Stimulated activated CD4-positive, alpha-beta T cell treated with anti-CD3 and anti-CD28 coated beads, Interleukin-1b, Interleukin-23, amount 100 ng/mL, for 48 hours (primary cell): ENCODE measurements around the gene TSPAN1.

Source experiments
- DNase-seq: peaks from one replicate; pipeline ENCODE4 v3.0.0-alpha.2; 2020

TSPAN1 gene

DNA sequence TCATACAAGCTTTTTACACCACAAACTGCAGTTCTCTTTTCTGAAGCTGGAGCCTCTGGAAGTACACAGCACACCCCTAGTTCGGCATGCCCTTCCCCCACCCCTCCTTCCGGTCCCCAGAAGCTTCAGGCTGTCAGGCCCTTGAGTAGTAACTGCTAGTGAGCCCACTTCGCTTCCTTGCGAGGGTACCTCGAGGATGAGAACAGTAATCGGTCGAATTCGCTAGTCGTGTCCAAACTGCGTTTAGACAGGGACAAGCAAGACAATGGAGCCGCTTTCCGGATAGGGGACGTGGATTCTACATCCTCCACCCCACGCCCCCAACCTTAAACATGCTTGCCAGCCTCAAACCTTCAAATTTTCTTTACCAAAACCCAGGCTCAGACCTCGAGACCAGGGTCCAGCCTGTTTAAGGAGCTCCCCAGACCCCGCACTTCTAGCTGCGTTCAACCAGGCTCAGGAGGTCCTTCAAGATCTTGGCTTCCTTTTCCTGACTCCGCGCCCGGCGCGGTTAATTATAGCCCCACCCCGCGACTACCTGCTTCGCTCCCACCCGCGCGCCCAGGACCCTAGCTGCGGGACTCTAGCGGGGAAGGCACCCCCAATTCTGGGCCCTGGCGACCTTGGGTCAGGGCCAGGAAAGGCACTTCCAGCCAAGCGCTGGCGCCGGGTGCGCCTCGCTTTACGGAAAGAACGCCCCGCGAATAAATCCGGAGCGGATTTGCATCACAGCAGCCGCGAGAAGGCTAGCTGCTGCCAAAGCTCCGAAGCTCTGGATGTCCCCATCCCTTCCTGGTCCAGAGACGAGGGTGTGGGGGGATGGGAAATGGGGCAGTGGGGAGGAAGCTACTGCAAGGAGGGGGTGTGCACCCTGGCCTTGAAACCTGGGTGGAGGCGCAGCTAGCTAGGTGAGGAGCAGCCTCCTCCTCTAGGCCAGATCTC is 8.1 kb upstream of the TSPAN1 start:
- DNase-seq = peak; percentile 26

DNA sequence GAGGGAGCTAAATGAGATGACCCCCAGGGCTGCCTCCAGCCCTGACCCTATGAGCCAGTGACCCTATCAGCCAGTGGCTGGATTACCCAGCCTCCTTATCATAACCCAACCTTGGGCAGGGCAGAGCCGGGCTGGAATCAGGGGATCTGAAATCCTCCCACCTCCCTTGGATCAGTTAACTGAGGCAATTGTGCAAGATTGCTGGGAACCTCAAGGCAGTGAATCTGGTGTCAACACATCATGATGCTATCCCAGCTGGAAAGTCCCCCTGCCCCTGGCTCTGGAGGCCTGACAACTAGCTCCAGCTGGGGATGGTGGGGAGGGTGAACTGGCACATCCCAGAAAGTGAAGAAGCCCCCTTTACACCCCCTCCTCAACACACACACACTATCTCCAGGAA is 6.4 kb upstream of the TSPAN1 start:
- DNase-seq = no peak

DNA sequence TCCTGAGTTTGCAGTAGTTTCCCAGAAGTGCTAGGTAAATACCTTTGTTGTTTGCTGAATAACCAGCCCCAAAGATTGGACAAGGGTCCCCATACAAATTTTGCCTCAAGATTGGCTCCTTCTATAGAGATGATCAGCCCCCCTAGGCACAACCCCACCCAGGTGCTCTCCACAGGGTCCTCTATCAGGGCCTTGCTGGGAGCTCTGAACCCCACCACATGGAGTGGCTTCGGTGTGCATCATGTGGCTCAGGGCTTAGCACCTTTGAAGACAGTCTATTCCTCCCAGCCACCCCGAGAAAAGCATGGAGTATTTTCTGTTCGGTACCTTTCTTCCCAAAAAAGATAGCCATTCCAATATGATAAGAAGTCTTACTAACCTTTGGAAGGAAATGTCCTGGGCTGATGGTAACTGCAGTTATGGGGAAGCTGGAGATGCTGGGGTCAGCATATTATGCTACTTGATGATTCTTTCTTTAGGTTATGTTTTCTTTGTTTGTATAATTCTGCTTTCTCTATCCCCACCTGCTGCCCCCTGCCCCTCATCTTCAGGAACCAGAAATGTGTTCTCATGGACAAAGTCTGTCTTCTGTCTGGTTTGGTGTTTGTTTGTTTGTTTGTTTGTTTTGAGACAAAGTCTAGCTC is 5.0 kb upstream of the TSPAN1 start:
- DNase-seq = no peak

DNA sequence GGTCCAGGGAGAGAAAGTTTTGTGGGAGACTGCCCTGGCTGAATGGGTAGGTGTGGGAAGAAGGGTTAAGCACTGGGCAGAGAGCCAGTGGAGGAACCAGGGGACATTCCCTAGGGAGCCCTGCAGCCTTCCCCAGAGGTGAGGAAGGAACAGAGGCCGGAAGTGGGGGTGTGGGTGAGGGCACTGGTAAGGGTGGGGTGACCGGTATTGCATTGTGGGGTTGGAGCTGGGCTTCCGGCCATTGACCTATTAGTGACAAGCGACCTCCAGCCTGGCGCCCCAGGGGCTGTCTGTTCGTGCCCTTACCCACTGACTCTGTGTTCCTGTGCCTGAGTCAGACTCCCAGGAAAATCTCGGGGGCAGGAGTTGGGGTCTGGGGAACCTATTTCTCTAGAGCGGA is 3.5 kb upstream of the TSPAN1 start:
- no peak for DNase-seq

DNA sequence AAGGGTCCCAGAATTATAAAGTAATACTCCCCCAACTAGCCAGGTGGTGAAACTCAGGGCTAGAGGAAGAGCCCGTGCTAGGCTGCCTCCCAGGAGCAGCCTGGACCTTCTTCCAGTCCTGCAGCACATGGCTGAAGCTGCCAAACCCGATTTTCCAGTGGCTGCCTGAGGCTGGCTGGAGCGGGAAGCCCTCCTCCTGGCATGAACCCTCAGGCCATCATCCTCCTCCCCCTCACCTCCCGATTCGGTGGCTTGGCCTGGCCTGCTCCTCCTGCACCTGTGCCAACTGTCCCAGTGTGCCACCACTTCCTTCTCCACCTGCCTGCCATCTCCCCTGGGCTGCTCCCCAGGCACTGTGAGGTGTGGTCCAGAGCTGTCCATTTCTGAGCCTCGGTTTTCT is 3.0 kb upstream of the TSPAN1 start:
- no peak for DNase-seq

DNA sequence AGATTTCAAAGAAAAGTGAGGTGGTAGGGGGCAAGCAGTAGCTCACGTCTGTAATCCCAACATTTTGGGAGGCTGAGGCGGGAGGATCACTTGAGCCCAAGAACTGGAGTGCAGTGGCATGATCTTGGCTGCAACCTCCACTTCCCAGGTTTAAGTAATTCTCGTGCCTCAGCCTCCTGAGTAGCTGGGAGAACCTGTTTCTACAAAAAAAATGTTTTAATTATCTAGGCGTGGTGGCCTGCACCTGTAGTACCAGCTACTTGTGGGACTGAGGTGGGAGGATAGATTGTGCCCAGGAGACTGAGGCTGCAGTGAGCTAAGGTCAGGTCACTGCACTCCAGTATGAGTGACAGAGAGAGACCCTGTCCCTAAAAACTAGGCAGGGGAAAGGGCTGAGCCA is 2.6 kb upstream of the TSPAN1 start:
- no peak for DNase-seq

DNA sequence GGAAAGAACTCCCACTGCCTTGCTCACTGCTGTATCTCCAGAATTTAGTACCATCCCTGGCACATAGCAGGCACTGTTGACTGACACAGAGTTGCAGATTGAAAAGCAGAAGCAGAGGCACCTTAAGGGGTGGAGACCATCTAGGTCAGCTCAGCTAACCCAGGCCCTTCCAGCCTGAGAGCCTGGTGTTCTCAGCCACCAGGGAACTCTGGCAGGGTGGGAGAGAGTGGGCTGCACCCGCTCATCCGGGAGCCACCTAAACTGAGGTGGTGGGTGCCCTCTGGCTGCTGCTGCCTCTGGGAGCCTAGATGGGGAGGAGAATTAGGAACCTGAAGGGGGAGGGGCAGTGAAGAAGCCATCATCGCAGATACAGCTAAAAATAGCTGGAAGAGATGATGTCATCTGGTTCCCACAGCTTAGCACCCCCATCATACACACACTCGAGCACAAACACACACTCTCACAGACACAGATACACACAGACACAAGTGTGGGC is 1.5 kb upstream of the TSPAN1 start:
- no peak for DNase-seq

DNA sequence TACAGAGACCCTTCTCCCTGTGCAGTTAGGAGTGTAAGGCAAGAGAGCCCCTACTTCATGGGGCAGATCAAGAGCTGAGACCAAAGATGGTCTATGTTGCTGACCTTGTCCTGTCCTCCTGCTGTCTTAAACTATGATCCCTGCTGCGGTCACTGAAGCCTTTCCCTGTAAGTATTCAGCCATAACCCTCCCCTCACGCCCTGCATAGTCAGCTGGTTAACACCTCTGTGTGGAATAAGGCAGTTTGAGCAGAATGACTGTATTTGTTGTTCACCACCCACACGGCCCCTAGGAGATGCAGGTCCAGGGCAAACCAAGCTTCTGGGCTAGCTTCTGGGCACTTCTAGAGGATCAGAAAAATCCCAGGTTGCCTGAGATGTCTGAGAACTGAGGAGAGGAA is 356 bp downstream of the TSPAN1 start:
- DNase-seq = no peak

DNA sequence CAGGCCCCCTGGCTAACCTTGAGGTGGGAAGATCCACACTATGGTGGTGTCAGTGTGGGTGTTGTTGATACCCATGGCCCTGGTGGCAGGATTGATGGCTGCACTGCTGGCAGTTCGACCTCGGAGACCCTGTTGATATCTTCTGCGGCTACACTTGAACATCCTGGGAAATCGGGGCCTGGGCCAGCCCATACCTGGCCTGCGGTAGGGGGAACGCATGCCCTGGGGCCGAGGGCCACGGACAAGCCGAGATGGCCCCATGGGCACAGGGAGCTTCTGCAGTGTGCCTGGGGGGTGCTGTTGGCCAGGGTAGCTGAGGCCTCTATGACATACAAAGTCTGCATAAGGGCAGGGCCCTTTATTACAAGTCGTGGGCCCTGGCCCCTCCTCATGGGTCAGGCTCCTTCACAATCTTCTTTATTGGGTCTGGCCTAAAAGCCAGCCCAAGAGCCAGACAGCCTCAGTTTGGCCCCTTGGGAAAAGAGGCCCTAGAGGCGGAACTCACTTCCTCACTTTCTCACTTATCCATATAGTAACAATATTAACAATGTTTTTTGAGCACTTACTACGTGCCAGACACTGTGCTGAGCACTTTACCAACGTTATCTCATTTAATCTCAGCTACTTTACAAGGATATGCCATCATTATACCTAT is 1.5 kb downstream of the TSPAN1 start, which contains the start of gene P3R3URF:
Gene P3R3URF (minus strand): TSS at position 278 of the 655 bp plus-strand sequence. CDS start 17 bp downstream, at position 261.
- DNase-seq = no peak

DNA sequence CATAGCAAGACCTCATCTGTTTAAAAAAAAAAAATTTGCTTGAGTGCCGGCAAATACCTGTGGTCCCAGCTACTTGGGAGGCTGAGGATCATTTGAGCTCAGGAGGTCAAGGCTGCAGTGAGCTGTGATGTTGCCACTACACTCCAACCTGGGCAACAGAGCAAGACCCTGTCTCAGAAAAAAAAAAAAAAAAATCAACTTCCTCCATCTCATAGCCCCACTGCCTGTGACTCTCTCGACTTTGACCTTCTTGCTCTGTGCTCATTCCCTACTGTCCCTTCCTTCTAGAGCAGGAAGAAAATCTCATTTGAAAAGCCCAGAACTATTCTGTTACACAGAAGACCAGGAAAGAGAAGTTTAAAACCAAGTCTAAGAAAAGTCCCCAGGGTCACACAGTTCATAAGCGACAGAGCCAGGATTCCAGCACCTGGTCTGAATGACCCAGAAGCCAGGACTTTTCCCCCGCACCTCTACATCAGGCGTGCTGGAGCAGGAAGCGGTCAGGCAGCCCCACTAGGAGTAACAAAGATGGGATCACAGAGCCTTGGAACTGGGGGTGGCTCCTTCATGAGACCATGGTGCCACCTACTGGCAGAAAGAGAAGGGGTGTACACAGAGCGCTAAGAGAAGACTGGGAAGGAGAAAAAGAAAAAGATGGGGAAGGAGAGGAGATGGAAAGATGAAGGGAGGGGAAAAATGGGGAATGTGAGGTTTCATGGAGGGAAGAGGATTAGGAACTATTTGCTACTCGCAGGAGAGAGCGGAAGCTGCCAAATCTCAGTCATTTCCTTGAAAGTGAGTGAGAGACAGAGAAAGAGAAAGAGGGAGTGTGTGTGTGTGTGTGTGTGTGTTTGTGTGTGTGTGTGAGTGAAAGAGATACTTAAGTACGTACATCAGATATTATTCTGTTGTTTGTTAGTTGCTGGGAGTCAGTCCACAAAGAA is 4.5 kb downstream of the TSPAN1 start:
- DNase-seq = peak; percentile 64

DNA sequence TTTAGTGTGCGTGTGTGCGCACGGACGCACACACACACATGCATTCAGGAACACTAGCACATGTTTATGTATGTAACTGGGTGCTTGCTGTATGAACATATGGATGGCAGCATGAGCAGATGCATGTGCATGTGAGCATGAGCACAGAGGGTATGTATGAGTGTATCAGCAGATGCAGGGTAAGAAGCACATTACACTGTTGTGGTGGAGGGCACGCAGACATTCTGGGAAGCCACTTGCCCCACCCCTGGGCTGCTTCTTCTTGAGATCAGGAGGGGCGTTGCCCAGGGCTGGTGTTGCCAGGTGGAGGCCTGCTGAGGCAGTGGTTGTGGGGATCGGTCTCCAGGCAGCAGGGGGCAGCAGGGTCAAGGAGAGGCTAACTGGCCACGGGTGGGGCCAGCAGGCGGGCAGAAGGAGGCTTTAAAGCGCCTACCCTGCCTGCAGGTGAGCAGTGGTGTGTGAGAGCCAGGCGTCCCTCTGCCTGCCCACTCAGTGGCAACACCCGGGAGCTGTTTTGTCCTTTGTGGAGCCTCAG is 5.3 kb downstream of the TSPAN1 start:
- no peak for DNase-seq

DNA sequence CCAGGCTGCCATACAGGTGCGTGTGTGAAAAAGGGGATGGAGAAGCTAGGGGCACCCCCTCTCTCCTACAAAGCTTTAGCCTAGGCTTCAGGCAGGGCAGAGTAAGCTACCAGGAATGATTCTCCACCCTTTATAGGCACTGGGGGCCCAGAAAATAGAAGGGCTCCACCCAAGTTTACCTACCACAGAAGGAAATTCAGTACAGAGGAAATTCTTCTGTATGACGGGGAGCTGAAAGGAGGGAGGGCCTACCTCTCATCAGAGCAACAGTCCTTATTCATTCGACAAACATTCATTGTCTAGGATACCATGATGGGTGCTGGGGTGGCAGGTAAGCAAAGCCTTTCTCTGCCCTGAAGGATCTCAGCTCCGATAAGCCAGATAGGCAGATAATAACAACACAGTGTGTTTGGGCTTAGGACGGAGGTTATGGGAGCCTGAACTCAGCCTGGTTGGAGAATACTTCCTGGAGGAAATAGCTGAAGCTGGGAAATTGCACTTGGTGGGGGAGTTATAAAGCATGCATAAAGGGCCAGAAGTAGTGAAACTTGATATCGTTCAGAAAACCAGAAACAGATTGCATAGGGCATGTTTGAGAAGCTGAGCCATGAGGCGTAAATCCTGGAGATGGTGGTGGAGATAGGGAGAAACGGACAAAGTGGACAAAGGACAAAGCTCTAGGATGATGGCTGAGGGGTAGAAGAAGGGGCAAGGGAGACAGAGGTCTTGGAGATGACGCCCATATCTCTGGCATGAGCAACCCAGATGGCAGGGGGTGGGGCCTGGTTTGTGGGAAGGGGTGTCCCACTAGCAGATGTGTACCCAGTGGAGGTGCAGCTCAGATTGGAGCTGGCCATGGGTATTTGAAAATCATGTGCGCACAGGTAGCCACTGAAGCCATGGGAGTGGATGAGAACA is 6.7 kb downstream of the TSPAN1 start:
- DNase-seq = no peak

DNA sequence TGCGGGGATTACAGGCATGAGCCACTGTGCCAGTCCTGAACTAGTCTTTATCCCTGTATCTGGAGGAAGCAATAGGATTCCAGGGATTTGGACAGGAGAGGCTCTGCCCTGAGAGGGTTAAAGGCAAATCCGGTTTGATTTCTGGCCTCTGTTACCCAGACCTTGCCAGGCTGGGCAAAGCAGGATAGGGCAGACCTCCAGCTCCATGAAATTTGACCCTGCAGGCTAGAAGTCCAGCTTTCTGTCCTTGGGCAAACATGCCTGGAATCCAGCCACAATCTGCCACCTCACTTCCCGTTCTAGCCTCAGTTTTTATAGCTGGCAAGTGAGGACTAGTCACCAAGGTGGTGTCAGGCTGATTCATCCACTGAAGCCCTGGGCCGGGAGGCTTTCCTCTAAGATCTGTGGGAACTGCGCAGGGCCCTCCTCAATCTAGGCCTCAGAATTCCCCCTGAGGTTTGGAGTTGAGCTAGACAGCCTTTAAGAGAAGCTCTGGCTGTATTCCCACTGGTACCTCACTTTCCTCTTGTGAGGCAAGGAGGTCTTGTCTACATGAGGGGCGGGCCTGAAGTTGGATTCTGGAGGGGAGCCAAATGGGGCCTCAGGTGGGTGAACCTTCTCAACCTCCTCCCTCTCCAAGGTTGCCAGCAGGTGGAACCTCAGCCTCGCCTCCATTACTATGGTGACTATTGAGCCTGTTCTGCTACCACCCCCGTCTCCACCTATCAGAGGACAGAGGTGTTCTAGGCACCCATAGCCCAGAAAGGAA is 8.4 kb downstream of the TSPAN1 start:
- DNase-seq = no peak

DNA sequence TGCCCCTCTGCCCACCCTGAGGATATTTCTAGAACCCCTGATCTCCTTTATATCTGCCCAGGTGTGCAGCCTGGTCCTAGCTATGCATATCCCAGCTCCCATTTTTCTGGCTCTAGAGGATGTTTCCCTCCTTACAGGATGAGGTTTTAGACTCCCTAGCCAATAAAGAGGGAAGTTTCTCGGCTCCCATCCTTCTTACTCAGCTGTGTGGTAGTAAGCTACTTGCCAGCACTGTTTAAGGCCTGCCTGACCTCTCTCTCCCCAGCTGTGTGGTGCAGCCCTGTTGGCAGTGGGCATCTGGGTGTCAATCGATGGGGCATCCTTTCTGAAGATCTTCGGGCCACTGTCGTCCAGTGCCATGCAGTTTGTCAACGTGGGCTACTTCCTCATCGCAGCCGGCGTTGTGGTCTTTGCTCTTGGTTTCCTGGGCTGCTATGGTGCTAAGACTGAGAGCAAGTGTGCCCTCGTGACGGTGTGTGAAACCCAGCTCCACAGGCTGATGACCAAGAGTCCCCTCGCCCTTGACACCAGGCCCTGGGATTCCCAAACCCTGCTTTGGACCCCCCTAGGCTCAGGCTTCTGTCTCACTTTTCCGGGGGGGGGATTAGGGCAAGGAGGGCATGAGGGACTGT is 9.2 kb downstream of the TSPAN1 start:
- no peak for DNase-seq

DNA sequence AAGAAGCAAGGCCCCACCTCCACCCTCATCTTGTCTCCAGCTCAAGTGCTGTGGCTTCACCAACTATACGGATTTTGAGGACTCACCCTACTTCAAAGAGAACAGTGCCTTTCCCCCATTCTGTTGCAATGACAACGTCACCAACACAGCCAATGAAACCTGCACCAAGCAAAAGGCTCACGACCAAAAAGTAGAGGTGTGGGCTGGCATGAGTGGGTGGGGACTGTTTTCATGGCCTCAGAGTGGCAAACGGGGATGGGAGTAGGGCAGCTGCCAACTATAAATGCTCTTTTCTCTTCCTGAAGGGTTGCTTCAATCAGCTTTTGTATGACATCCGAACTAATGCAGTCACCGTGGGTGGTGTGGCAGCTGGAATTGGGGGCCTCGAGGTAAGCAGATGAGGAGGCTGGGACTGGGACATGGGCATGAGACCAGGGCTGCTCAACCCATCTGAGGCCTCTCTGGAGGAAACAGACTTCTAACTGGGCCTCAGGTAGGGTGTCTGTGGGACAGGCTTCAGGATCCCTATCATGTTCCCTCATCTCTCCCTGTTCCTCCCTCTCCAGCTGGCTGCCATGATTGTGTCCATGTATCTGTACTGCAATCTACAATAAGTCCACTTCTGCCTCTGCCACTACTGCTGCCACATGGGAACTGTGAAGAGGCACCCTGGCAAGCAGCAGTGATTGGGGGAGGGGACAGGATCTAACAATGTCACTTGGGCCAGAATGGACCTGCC is 10.2 kb downstream of the TSPAN1 start:
- peak; percentile 76 for DNase-seq

DNA sequence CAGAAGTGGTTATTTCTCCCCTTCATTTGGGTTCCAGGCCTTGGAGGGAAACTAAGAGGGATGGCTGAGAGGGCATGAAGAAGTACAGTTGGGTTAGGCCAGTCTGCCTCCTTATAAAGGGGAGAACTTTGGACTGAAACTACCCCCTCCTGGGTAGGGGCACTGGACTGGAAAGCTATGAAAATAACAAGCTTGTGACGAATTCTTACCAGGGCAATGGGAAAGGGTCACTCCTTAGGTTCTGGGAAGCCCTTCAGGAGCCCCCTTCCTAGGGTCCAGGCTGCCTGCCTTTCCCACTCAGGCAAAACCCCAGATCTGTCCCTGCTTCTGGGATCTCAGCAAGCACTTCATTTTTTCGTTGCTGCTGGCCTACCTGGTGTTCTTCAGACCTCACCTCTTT is 11.2 kb downstream of the TSPAN1 start:
- no peak for DNase-seq

DNA sequence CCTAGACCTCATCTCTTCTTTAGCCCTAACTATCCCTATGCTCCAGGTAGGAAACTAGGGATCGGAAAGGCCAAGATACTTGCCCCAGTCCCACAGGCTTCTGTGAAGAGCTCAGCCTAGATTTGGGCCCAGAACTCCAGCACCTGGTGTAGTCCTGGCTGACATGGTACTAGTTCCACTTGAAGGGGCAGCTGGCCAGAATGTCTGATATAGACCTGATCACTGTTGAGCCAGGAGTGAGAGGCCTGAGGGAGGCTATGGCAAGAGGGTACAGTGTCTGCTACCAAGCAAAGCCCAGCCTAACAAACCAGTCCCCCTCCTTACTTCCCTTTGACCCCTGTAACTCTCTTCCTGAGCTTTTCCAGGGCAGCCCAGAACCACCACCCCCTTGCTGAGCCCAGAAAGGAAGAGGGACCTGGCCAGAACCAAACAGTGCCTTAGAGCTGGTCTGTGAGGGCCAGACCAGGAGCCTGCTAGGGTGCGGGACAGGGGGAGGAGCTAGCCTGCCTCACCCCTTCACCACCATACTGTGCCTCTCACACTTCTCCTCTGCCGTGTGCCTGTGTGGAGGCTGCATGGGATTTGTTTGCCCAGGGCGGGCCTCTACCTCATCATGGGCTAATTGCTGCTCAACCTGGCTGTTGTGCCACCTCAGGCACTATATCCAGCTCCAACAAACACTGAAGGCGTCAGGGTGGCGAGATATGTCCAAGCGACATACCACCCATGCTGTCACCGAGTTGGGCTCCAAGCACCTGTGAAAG is 12.4 kb downstream of the TSPAN1 start:
- DNase-seq = no peak
